ENCODE results near the gene RNU2-63P.

DNA sequence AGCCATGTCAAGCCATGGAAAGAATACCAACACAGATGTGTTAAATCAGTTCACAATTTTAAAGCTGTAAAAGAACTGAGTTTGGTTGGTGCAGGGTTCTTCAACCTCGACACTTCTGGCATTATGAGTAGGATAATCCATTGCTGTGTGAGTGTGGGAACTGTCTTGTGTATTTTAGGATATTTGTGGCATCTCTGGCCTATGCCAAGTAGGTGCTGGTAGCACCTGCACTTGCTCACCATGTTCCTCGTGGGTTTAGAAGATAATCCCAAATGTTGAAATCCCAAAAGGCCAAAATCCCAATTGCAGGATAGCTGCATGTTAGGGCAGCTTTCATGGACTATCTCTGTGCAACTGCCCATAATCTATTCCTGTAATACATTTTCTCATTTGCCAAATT lies 35.4 kb upstream of the RNU2-63P start:
- TF ChIP-seq, protein P1, sequence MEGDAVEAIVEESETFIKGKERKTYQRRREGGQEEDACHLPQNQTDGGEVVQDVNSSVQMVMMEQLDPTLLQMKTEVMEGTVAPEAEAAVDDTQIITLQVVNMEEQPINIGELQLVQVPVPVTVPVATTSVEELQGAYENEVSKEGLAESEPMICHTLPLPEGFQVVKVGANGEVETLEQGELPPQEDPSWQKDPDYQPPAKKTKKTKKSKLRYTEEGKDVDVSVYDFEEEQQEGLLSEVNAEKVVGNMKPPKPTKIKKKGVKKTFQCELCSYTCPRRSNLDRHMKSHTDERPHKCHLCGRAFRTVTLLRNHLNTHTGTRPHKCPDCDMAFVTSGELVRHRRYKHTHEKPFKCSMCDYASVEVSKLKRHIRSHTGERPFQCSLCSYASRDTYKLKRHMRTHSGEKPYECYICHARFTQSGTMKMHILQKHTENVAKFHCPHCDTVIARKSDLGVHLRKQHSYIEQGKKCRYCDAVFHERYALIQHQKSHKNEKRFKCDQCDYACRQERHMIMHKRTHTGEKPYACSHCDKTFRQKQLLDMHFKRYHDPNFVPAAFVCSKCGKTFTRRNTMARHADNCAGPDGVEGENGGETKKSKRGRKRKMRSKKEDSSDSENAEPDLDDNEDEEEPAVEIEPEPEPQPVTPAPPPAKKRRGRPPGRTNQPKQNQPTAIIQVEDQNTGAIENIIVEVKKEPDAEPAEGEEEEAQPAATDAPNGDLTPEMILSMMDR (conservative IDR thresholded peaks at IDR 0.05), result no peak
- no peak for TF ChIP-seq ZFX (IDR thresholded peaks at IDR 0.05)

Measured in C4-2B (cell line).